ENCODE measurements around the gene ELP4. TPM values are rescaled to one million over a fixed set of nuclear protein-coding genes. Genes with fewer than 3 reads are reported as not detected.
A peak's percentile ranks its signal among the peaks of the same experiment; 100 is the strongest.

Gene ELP4
- total and polyA plus RNA-seq, 2 experiments from 2014 or later = 28.2 to 38.3 TPM

DNA sequence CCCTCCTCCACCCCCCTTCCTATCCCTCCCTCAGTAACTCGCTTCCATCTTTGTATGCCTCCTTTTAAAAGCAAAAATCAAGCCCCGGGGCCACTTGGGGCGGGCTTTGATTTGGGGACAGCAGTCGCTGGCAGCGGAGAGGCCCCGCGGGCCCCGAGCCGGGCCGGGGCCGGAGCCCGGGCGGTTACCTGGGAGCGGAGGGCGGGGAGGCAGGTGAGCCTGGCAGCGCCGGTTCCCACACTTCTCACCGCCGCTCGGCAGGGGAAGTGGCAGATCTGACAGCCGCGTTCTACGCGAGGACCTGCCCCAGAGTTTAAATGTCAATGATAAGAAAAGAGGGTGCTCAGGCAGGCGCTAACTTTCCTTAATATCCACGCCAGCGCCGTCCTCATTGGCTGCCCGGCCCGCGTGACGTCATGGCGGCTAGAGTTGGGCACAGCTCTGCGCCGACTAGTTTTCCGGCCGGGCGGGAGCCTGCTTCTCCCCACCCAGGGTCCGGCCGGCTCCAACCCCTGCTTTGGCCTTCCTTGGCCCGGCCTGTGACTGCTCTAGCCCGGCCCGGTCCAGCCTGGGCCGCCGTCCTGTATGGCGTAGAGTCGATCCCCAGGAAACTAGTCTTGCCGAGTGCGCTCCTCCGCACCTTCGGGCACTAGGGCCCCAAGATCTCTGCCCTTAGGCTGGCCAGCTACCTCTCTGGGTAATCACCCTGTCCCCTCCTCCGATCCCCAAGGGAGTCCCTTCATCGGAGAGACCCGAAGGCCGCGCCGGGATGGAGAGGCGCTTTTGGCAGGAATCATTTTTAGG is 308.3 kb downstream of the ELP4 start:
- no peaks in the 10 kb centered on the region for H3K9me2 ChIP-seq (ENCODE audit: insufficient read depth)
- H3K27me3 ChIP-seq (ENCODE audit: insufficient read depth) = peaks cover 100% of the 10 kb centered on the region
- peaks cover 82% of the 10 kb centered on the region for H3K4me1 ChIP-seq (ENCODE audit: insufficient read depth)
- Mint-ChIP-seq H3K9me3 (peaks cover 4% of the 10 kb centered on the region; the same call in 2 of the 3 replicates), H3K36me3 (ENCODE audit: low read depth) (no peaks in the 10 kb centered on the region), H3K27me3 (ENCODE audit: insufficient read depth, low read depth, poor library complexity) (peaks cover 99% of the 10 kb centered on the region), H3K27ac (no peak overlapping the region), H3K4me1 (peaks cover 55% of the 10 kb centered on the region), H3K4me3 (peak overlapping the region; percentile 74)
- H3K4me2 ChIP-seq = peak overlapping the region; percentile 74
- DNase-seq (ENCODE audit: low spot score) (peak; percentile 85), ATAC-seq (peak; percentile 13)
- no peak overlapping the region for H3K27ac ChIP-seq (ENCODE audit: low read depth)
- H3K79me2 ChIP-seq (replicated peaks; ENCODE audit: insufficient read depth) = no peaks in the 10 kb centered on the region
- H2AFZ ChIP-seq = peak overlapping the region; percentile 93
- TF ChIP-seq CREB1 (CRISPR knock-in tag; IDR thresholded peaks at IDR 0.05; ENCODE audit: low read depth) (peak; percentile 95), EZH2 (IDR thresholded peaks at IDR 0.05; ENCODE audit: low read depth, unreplicated experiment) (peak; percentile 85), EZH2phosphoT487 (IDR thresholded peaks at IDR 0.05; ENCODE audit: unreplicated experiment) (peak; percentile 65)
- TF ChIP-seq, protein P1, sequence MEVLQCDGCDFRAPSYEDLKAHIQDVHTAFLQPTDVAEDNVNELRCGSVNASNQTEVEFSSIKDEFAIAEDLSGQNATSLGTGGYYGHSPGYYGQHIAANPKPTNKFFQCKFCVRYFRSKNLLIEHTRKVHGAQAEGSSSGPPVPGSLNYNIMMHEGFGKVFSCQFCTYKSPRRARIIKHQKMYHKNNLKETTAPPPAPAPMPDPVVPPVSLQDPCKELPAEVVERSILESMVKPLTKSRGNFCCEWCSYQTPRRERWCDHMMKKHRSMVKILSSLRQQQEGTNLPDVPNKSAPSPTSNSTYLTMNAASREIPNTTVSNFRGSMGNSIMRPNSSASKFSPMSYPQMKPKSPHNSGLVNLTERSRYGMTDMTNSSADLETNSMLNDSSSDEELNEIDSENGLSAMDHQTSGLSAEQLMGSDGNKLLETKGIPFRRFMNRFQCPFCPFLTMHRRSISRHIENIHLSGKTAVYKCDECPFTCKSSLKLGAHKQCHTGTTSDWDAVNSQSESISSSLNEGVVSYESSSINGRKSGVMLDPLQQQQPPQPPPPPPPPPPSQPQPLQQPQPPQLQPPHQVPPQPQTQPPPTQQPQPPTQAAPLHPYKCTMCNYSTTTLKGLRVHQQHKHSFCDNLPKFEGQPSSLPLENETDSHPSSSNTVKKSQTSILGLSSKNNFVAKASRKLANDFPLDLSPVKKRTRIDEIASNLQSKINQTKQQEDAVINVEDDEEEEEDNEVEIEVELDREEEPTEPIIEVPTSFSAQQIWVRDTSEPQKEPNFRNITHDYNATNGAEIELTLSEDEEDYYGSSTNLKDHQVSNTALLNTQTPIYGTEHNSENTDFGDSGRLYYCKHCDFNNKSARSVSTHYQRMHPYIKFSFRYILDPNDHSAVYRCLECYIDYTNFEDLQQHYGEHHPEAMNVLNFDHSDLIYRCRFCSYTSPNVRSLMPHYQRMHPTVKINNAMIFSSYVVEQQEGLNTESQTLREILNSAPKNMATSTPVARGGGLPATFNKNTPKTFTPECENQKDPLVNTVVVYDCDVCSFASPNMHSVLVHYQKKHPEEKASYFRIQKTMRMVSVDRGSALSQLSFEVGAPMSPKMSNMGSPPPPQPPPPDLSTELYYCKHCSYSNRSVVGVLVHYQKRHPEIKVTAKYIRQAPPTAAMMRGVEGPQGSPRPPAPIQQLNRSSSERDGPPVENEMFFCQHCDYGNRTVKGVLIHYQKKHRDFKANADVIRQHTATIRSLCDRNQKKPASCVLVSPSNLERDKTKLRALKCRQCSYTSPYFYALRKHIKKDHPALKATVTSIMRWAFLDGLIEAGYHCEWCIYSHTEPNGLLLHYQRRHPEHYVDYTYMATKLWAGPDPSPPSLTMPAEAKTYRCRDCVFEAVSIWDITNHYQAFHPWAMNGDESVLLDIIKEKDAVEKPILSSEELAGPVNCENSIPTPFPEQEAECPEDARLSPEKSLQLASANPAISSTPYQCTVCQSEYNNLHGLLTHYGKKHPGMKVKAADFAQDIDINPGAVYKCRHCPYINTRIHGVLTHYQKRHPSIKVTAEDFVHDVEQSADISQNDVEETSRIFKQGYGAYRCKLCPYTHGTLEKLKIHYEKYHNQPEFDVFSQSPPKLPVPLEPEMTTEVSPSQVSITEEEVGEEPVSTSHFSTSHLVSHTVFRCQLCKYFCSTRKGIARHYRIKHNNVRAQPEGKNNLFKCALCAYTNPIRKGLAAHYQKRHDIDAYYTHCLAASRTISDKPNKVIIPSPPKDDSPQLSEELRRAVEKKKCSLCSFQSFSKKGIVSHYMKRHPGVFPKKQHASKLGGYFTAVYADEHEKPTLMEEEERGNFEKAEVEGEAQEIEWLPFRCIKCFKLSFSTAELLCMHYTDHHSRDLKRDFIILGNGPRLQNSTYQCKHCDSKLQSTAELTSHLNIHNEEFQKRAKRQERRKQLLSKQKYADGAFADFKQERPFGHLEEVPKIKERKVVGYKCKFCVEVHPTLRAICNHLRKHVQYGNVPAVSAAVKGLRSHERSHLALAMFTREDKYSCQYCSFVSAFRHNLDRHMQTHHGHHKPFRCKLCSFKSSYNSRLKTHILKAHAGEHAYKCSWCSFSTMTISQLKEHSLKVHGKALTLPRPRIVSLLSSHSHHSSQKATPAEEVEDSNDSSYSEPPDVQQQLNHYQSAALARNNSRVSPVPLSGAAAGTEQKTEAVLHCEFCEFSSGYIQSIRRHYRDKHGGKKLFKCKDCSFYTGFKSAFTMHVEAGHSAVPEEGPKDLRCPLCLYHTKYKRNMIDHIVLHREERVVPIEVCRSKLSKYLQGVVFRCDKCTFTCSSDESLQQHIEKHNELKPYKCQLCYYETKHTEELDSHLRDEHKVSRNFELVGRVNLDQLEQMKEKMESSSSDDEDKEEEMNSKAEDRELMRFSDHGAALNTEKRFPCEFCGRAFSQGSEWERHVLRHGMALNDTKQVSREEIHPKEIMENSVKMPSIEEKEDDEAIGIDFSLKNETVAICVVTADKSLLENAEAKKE (CRISPR knock-in tag; IDR thresholded peaks at IDR 0.05) = no peak
- TF ChIP-seq, protein P2, sequence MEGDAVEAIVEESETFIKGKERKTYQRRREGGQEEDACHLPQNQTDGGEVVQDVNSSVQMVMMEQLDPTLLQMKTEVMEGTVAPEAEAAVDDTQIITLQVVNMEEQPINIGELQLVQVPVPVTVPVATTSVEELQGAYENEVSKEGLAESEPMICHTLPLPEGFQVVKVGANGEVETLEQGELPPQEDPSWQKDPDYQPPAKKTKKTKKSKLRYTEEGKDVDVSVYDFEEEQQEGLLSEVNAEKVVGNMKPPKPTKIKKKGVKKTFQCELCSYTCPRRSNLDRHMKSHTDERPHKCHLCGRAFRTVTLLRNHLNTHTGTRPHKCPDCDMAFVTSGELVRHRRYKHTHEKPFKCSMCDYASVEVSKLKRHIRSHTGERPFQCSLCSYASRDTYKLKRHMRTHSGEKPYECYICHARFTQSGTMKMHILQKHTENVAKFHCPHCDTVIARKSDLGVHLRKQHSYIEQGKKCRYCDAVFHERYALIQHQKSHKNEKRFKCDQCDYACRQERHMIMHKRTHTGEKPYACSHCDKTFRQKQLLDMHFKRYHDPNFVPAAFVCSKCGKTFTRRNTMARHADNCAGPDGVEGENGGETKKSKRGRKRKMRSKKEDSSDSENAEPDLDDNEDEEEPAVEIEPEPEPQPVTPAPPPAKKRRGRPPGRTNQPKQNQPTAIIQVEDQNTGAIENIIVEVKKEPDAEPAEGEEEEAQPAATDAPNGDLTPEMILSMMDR (conservative IDR thresholded peaks at IDR 0.05; ENCODE audit: low read depth in 2 of 2) = no peak
- peak overlapping the region; percentile 71 for H3K4me3 ChIP-seq
- H4K20me1 ChIP-seq (replicated peaks; ENCODE audit: insufficient read depth) = no peaks in the 10 kb centered on the region
- H3K36me3 ChIP-seq (ENCODE audit: insufficient read depth) = no peaks in the 10 kb centered on the region
- peaks cover 48% of the 10 kb centered on the region for H3F3A ChIP-seq (replicated peaks; ENCODE audit: low read depth)
